Measurements from ENCODE around the gene IKZF1. TPM values are rescaled to one million over a fixed set of nuclear protein-coding genes. Genes with fewer than 3 reads are reported as not detected.

IKZF1 gene
- total RNA-seq, 1 donor from 2014 or later: 20.1 TPM

- ATAC-seq: no peak
- DNase-seq (ENCODE audit: low spot score): no peak
- intact Hi-C loops (cut with DNase I): no loop called here
Measured at GRCh38 chr7:50387351-50387750, 82.8 kb downstream of the IKZF1 start.

GRCh38 chr7:50389961-50390360, 85.4 kb downstream of the IKZF1 start:
- ATAC-seq (no peak), DNase-seq (ENCODE audit: low spot score) (no peak)
- intact Hi-C loops (cut with DNase I): no loop called here

GRCh38 chr7:50391386-50391785, 86.9 kb downstream of the IKZF1 start:
- DNase-seq (ENCODE audit: low spot score) (no peak), ATAC-seq (no peak)
- intact Hi-C loops (cut with DNase I): no loop called here

- ATAC-seq (no peak), DNase-seq (ENCODE audit: low spot score) (no peak)
- intact Hi-C loops (cut with DNase I): no loop called here
Measured at GRCh38 chr7:50393076-50393475, 88.6 kb downstream of the IKZF1 start.

- DNase-seq (ENCODE audit: low spot score): no peak
- ATAC-seq: no peak
- intact Hi-C loops (cut with DNase I): no loop called here
Measured at GRCh38 chr7:50393547-50394252, 89.2 kb downstream of the IKZF1 start.

- ATAC-seq (no peak), DNase-seq (ENCODE audit: low spot score) (no peak)
- intact Hi-C loops (cut with DNase I): no loop called here
Measured at GRCh38 chr7:50394315-50394714, 89.8 kb downstream of the IKZF1 start.

- no peak for DNase-seq (ENCODE audit: low spot score)
- intact Hi-C loops (cut with DNase I): no loop called here
- ATAC-seq: no peak
Measured at GRCh38 chr7:50396856-50397255, 92.3 kb downstream of the IKZF1 start.

GRCh38 chr7:50397320-50397970, 92.9 kb downstream of the IKZF1 start:
- intact Hi-C loops (cut with DNase I): no loop called here

GRCh38 chr7:50397971-50398324, 93.4 kb downstream of the IKZF1 start:
- intact Hi-C loops (cut with DNase I): no loop called here
- ATAC-seq (no peak), DNase-seq (ENCODE audit: low spot score) (no peak)

More at GRCh38 chr7:50397320-50397970, 92.9 kb downstream of the IKZF1 start:
- DNase-seq (ENCODE audit: low spot score): no peak
- ATAC-seq: no peak

GRCh38 chr7:50399206-50399605, 94.7 kb downstream of the IKZF1 start:
- intact Hi-C loops (cut with DNase I): no loop called here
- ATAC-seq: no peak
- DNase-seq (ENCODE audit: low spot score): no peak

- DNase-seq (ENCODE audit: low spot score) (no peak), ATAC-seq (no peak)
- intact Hi-C loops (cut with DNase I): no loop called here
Measured at GRCh38 chr7:50399635-50400034, 95.1 kb downstream of the IKZF1 start.

- ATAC-seq: no peak
- no peak for DNase-seq (ENCODE audit: low spot score)
- intact Hi-C loops (cut with DNase I): no loop called here
Measured at GRCh38 chr7:50400114-50400513, 95.6 kb downstream of the IKZF1 start.

GRCh38 chr7:50404392-50404791, 99.9 kb downstream of the IKZF1 start:
- ATAC-seq: no peak
- intact Hi-C loops (cut with DNase I): no loop called here

GRCh38 chr7:50405221-50405620, 100.7 kb downstream of the IKZF1 start:
- ATAC-seq (no peak), DNase-seq (ENCODE audit: low spot score) (no peak)
- intact Hi-C loops (cut with DNase I): no loop called here

More at GRCh38 chr7:50404392-50404791, 99.9 kb downstream of the IKZF1 start:
- no peak for DNase-seq (ENCODE audit: low spot score)

GRCh38 chr7:50406935-50407334, 102.4 kb downstream of the IKZF1 start:
- intact Hi-C loops (cut with DNase I): no loop called here
- no peak for ATAC-seq
- no peak for DNase-seq (ENCODE audit: low spot score)

GRCh38 chr7:50409856-50410745, 105.6 kb downstream of the IKZF1 start:
- no peak for DNase-seq (ENCODE audit: low spot score)
- intact Hi-C loops (cut with DNase I): loop anchor here (10.0 kb wide), 1 partner anchor 205 kb away; no protein-coding TSS in a partner anchor
- peak; percentile 21 for ATAC-seq

GRCh38 chr7:50411332-50411731, 106.8 kb downstream of the IKZF1 start:
- ATAC-seq (no peak), DNase-seq (ENCODE audit: low spot score) (no peak)
- intact Hi-C loops (cut with DNase I): loop anchor here (10.0 kb wide), 1 partner anchor 207 kb away; no protein-coding TSS in a partner anchor

- DNase-seq (ENCODE audit: low spot score): no peak
- no peak for ATAC-seq
- intact Hi-C loops (cut with DNase I): loop anchor here (10.0 kb wide), 1 partner anchor 208 kb away; no protein-coding TSS in a partner anchor
Measured at GRCh38 chr7:50412973-50413372, 108.5 kb downstream of the IKZF1 start.

- ATAC-seq (no peak), DNase-seq (ENCODE audit: low spot score) (no peak)
- intact Hi-C loops (cut with DNase I): loop anchor here (10.0 kb wide), 1 partner anchor 209 kb away; no protein-coding TSS in a partner anchor
Measured at GRCh38 chr7:50413561-50413960, 109.0 kb downstream of the IKZF1 start.

Measured in sciatic nerve (tissue), 2 donors.